ENCODE results near the gene NCKIPSD.

Gene NCKIPSD

GRCh38 chr3:48652923-48653715, 32.6 kb downstream of the NCKIPSD start:
- TF ChIP-seq CTCF (IDR thresholded peaks at IDR 0.05) = no peak

- no peak for TF ChIP-seq CTCF (IDR thresholded peaks at IDR 0.05)
Measured at GRCh38 chr3:48651771-48652170, 33.9 kb downstream of the NCKIPSD start.

- TF ChIP-seq CTCF (IDR thresholded peaks at IDR 0.05) = no peak
Measured at GRCh38 chr3:48650723-48651122, 35.0 kb downstream of the NCKIPSD start.

- no peak for TF ChIP-seq CTCF (IDR thresholded peaks at IDR 0.05)
Measured at GRCh38 chr3:48648188-48648850, 37.4 kb downstream of the NCKIPSD start.

GRCh38 chr3:48647714-48648113, 38.0 kb downstream of the NCKIPSD start:
- no peak for TF ChIP-seq CTCF (IDR thresholded peaks at IDR 0.05)

GRCh38 chr3:48644898-48645760, 40.6 kb downstream of the NCKIPSD start:
- no peak for TF ChIP-seq CTCF (IDR thresholded peaks at IDR 0.05)

- no peak for TF ChIP-seq CTCF (IDR thresholded peaks at IDR 0.05)
Measured at GRCh38 chr3:48642605-48643004, 43.1 kb downstream of the NCKIPSD start.
